K562 (cell line): ENCODE data around the gene IL31. TPM values are rescaled to one million over a fixed set of nuclear protein-coding genes. Genes with fewer than 3 reads are reported as not detected.
A peak's percentile ranks its signal among the peaks of the same experiment; 100 is the strongest.

Source experiments
- ATAC-seq: fragments of 200-7000 bp; cut with Tn5 transposase; 3 replicates; pipeline ENCODE4 v1.9.1; 2020; ENCODE audit warnings: moderate library complexity
- BruUV-seq: library from RNA; stranded (reverse); fragments of 400-500 nt; replicated peaks from 2 replicates; lab custom pipeline; 2021; lab: Mats Ljungman, UMichigan
- CTCF ChIA-PET: fragments of 300-600 bp; formaldehyde crosslinking; extraction: SDS; loops from one replicate; lab custom pipeline; 2021; ENCODE audit warnings: low intra/inter-chr PET ratio; lab: Yijun Ruan, JAX
- POLR2A ChIA-PET: fragments of 300-600, 350-650 bp; sonication (Branson Sonifier 250); formaldehyde crosslinking; extraction: SDS; loops from one replicate; lab custom pipeline; 2021; ENCODE audit warnings: antibody characterized with exemption, inconsistent platforms; lab: Yijun Ruan, JAX
- DNase-seq, 4 experiments: peaks; one replicate each; pipeline versions ENCODE4 v3.0.0 to v3.0.0-alpha.2; 2011 to 2018; ENCODE audit warnings: low spot score in 3 of 4, mixed read lengths in 3 of 4; ENCODE audit errors: extremely low read depth in 1 of 4
- FAIRE-seq: peaks from 2 replicates; lab custom pipeline; 2011; peaks lifted over from hg19 to GRCh38; lab: Jason Lieb, UNC
- H2AFZ ChIP-seq: 2 replicates; pipeline ENCODE4 v1.6.0; 2011; ENCODE audit warnings: low read depth, low read length, control low read depth, inconsistent platforms
- H3K27ac ChIP-seq: fragments of 200-600 bp; 3 replicates; pipeline ENCODE4 v1.8.0; 2011; ENCODE audit warnings: low read depth, mild to moderate bottlenecking, control low read depth, inconsistent platforms, low read length, moderate library complexity, mixed read lengths; ENCODE audit errors: extremely low read depth
- H3K27me3 ChIP-seq, 2 experiments: fragments of 300-600 bp in 1 of 2; 2 replicates in 1 of 2; 3 replicates in 1 of 2; pipeline versions ENCODE4 v1.6.0 to v1.8.0; 2011; ENCODE audit warnings: inconsistent platforms in 2 of 2, low read length in 2 of 2, mild to moderate bottlenecking in 1 of 2, mixed read lengths in 1 of 2, moderate library complexity in 1 of 2; ENCODE audit not compliant: control insufficient read depth in 2 of 2, insufficient read depth in 2 of 2
- H3K36me3 ChIP-seq: fragments of 300-600 bp; 3 replicates; pipeline ENCODE4 v1.8.0; 2011; ENCODE audit warnings: mild to moderate bottlenecking, low read length, inconsistent platforms; ENCODE audit not compliant: control insufficient read depth, insufficient read depth
- H3K4me1 ChIP-seq, 2 experiments: fragments of 200-600 bp in 1 of 2; replicated peaks in 1 of 2; 2 replicates in 1 of 2; 3 replicates in 1 of 2; pipeline versions ENCODE4 v1.5.1 to v1.8.0; 2011; ENCODE audit warnings: inconsistent platforms in 2 of 2, low read length in 2 of 2, mild to moderate bottlenecking in 1 of 2, mixed read lengths in 1 of 2, moderate library complexity in 1 of 2; ENCODE audit not compliant: control insufficient read depth in 2 of 2, insufficient read depth in 2 of 2
- H3K4me2 ChIP-seq: 2 replicates; pipeline ENCODE4 v1.6.1; 2011; ENCODE audit warnings: low read length, control low read depth, inconsistent platforms, mixed read lengths; ENCODE audit not compliant: insufficient read depth
- H3K4me3 ChIP-seq: fragments of 200-600 bp; sonication (generic), shearing (Covaris generic); 2 replicates; pipeline ENCODE4 v1.5.1; 2016; ENCODE audit warnings: control low read depth, inconsistent platforms
- H3K79me2 ChIP-seq: fragments of 200-600 bp; 3 replicates; pipeline ENCODE4 v1.8.0; 2011; ENCODE audit warnings: low read length, inconsistent platforms; ENCODE audit not compliant: control insufficient read depth, insufficient read depth
- H3K9ac ChIP-seq, 2 experiments: 2 replicates each; pipeline versions ENCODE4 v1.6.0 to v1.6.1; 2011; ENCODE audit warnings: low read depth in 2 of 2, low read length in 2 of 2, control low read depth in 1 of 2, inconsistent platforms in 1 of 2, mild to moderate bottlenecking in 1 of 2, mixed read lengths in 1 of 2; ENCODE audit not compliant: insufficient read depth in 1 of 2
- H3K9me1 ChIP-seq: one replicate; pipeline ENCODE4 v1.6.0; 2011; ENCODE audit warnings: inconsistent platforms, mild to moderate bottlenecking, low read length, moderate library complexity; ENCODE audit not compliant: control insufficient read depth, insufficient read depth
- H3K9me3 ChIP-seq: replicated peaks from 2 replicates; pipeline ENCODE4 v1.5.1; 2011; ENCODE audit warnings: low read depth, low read length, inconsistent platforms; ENCODE audit not compliant: control insufficient read depth, insufficient read depth
- H4K20me1 ChIP-seq: replicated peaks from 2 replicates; pipeline ENCODE4 v1.6.1; 2011; ENCODE audit warnings: low read length, inconsistent platforms, mixed read lengths; ENCODE audit not compliant: control insufficient read depth, insufficient read depth
- CEBPG ChIP-seq, 3 experiments: fragments of 200-800 bp in 1 of 3; sonication (Bioruptor generic) in 1 of 3; sonication (generic) in 1 of 3; formaldehyde crosslinking in 1 of 3; IDR thresholded peaks in 2 of 3; conservative IDR thresholded peaks in 1 of 3; 2 replicates each; pipeline versions ENCODE4 v1.6.1 to v1.8.0; 2016 to 2022; ENCODE audit warnings: missing compliant biosample characterization in 2 of 3, missing genetic modification characterization in 2 of 3, mild to moderate bottlenecking in 1 of 3, missing genetic modification reagents in 1 of 3
- PHTF2 ChIP-seq: fragments of 250-450 bp; sonication (Bioruptor Pico); IDR thresholded peaks from 2 replicates; pipeline ENCODE4 v1.5.0; 2021; ENCODE audit warnings: mild to moderate bottlenecking
- POLR2G ChIP-seq: fragments of 200-400 bp; formaldehyde crosslinking; IDR thresholded peaks from 2 replicates; pipeline ENCODE4 v1.6.1; 2017; ENCODE audit warnings: low read depth, mild to moderate bottlenecking, antibody characterized with exemption, low read length, moderate library complexity
- RBM22 ChIP-seq: fragments of 200-400 bp; formaldehyde crosslinking; IDR thresholded peaks from 2 replicates; pipeline ENCODE4 v1.6.1; 2018; ENCODE audit warnings: low read length, low read depth; ENCODE audit not compliant: poor library complexity, severe bottlenecking
- ZFPM2 ChIP-seq: fragments of 250-450 bp; sonication (Bioruptor Pico); IDR thresholded peaks from 2 replicates; pipeline ENCODE4 v1.5.1; 2022; ENCODE audit warnings: mild to moderate bottlenecking
- ZNF197 ChIP-seq: fragments of 200-800 bp; sonication (Bioruptor generic); IDR thresholded peaks from 2 replicates; pipeline ENCODE4 v1.6.1; 2016; ENCODE audit warnings: low read depth, missing genetic modification characterization, missing compliant biosample characterization
- ZNF3 ChIP-seq: fragments of 250-450 bp; sonication (Bioruptor Pico); IDR thresholded peaks from 2 replicates; pipeline ENCODE4 v1.5.0; 2021; ENCODE audit warnings: mild to moderate bottlenecking, moderate library complexity
- WGBS: fragments of 100-300 bp; shearing (Covaris generic); methylation state at CpG from one replicate; pipeline ENCODE4 v1.1.6; 2016; ENCODE audit warnings: low coverage, mixed read lengths; ENCODE audit not compliant: insufficient coverage; ENCODE audit errors: missing lambda C conversion rate; 5-methylcytosine and 5-hydroxymethylcytosine counted together
- in situ Hi-C: fragments of 300-500 bp; cut with MboI; formaldehyde crosslinking; loops from 4 replicates; pipeline ENCODE4 v1.15.0; 2018; ENCODE audit warnings: inconsistent platforms, mixed read lengths
- intact Hi-C: fragments of 100-400 bp; cut with micrococcal nuclease; formaldehyde crosslinking; loops from 2 replicates; pipeline ENCODE4 v1.14.2; 2022
- polyA plus RNA-seq, 8 experiments: library from polyadenylated mRNA; depleted of rRNA in 4 of 8; stranded (reverse) in 5 of 8; unstranded in 3 of 8; fragments of >200 nt; fragmentation: Nextera tagmentation in 2 of 8; fragmentation: Illumina TruSeq in 1 of 8; extraction: Ambion mirVana in 2 of 8; extraction: Trizol in 1 of 8; gene quantifications; 2 replicates each; pipeline versions ENCODE4 v1.2.1 to v1.2.3, GENCODE V29; 2011 to 2014; ENCODE audit warnings: inconsistent platforms in 1 of 8, missing spikeins in 1 of 8
- total RNA-seq, 7 experiments: library from RNA; depleted of rRNA in 6 of 7; stranded (reverse); fragments of >200 nt in 6 of 7; fragmentation: Illumina TruSeq in 2 of 7; extraction: Trizol in 2 of 7; gene quantifications; 2 replicates each; pipeline versions ENCODE4 v1.2.1 to v1.2.3, GENCODE V29; 2011 to 2021; ENCODE audit warnings: low replicate concordance in 1 of 7

The IL31 gene
- total and polyA plus RNA-seq, 9 of the 15 experiments (the other 6 are each of a cell fraction or from before 2014, with no cell fraction given) = not detected

DNA sequence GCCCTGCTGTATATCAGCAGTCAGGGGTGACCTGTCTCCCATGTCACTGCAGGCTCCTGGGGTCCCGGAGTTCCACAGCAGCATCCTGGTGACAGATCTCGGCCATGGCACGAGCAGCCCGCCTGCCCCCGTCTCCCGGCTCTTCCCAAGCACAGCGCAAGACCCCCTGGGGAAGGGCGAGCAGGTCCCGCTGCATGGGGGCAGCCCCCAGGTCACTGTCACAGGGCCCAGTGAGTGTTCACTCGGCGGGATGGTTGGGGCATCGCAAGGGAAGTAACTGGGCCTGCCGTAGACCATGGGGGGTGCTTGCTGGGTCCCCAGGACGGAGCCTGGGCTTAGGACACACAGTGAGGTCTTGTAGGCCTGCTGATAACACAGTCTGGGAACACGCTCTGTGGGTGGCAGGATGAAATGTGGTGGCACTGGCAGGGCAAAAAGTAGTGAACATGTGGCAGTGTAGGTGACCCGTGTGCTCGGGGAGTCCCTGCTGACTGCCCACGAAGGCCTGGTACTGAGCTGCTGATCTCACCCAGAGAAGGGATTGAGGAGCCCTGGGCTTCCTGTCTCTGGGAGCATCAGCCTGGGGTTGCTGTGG lies 38.5 kb downstream of the IL31 start (continued):
- TF ChIP-seq CEBPG (CRISPR knock-in tag; IDR thresholded peaks at IDR 0.05) (no peak), CEBPG (tag; conservative IDR thresholded peaks at IDR 0.05 in 1 of 2, IDR thresholded peaks at IDR 0.05 in 1 of 2) (no peak)

DNA sequence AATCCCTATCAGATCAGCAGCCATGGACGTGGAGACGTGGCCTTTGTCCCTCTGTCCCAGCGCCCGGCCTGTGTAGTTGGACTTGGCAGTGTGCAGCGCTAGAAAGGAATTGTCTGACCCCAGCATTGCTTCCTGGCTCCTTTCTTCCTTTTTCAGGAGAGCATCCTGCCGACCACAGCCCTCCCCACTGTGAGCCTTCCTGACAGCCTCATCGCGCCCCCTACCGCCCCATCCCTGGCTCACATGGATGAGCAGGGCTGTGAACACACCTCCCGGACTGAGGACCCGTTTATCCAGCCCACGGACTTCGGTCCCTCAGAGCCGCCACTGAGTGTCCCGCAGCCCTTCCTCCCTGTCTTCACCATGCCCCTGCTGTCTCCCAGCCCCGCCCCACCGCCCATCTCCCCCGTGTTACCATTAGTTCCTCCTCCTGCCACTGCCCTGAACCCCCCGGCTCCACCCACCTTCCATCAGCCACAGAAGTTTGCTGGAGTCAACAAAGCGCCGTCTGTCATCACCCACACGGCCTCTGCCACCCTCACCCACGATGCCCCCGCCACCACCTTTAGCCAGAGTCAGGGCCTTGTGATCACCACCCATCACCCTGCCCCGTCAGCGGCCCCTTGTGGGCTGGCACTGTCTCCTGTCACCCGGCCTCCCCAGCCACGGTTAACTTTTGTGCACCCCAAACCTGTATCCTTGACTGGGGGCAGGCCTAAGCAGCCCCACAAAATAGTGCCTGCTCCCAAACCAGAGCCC lies 40.6 kb downstream of the IL31 start:
- Histone ChIP-seq H3K9me3 (no peaks in the 10 kb centered on the region), H3K4me1 (peaks cover 0 to 14% of the 10 kb centered on the region in 2 experiments; a peak in 1 of 5 replicates), H3K79me2 (no peaks in the 10 kb centered on the region), H3K36me3 (peaks cover 90% of the 10 kb centered on the region), H4K20me1 (0 out of 2 replicates have a peak, but pooled peaks cover 4% of the 10 kb centered on the region), H3K9me1 (no peaks in the 10 kb centered on the region), H2AFZ (no peak overlapping the region), H3K27me3 (no peaks in the 10 kb centered on the region), H3K4me3 (no peak overlapping the region), H3K27ac (no peak overlapping the region), H3K4me2 (no peak overlapping the region), H3K9ac (no peak overlapping the region)
- no peak for DNase-seq
- CTCF ChIA-PET = interaction anchor here (0.5 kb wide), 1 partner anchor 338 kb away, joined by 3 read pairs; no protein-coding TSS in a partner anchor
- ATAC-seq = no peak
- in situ Hi-C loops = no loop called here
- no peak for FAIRE-seq
- WGBS = 89% methylated on average over 19 of the region's 28 CpGs
- no TSS peak for BruUV-seq
- POLR2A ChIA-PET = interaction anchor here (0.7 to 1.6 kb wide), 5 partner anchors 8 to 84 kb away, joined by 3 to 7 read pairs (median 4); no protein-coding TSS in a partner anchor
- intact Hi-C loops = no loop called here
- TF ChIP-seq PHTF2 (CRISPR knock-in tag) (no peak), ZNF197 (CRISPR knock-in tag) (no peak), POLR2G (peak; percentile 64), ZFPM2 (CRISPR knock-in tag) (no peak), ZNF3 (CRISPR knock-in tag) (no peak), RBM22 (peak; percentile 92)
